ENCODE data around the gene ATP6V0B.

ATP6V0B gene

DNA sequence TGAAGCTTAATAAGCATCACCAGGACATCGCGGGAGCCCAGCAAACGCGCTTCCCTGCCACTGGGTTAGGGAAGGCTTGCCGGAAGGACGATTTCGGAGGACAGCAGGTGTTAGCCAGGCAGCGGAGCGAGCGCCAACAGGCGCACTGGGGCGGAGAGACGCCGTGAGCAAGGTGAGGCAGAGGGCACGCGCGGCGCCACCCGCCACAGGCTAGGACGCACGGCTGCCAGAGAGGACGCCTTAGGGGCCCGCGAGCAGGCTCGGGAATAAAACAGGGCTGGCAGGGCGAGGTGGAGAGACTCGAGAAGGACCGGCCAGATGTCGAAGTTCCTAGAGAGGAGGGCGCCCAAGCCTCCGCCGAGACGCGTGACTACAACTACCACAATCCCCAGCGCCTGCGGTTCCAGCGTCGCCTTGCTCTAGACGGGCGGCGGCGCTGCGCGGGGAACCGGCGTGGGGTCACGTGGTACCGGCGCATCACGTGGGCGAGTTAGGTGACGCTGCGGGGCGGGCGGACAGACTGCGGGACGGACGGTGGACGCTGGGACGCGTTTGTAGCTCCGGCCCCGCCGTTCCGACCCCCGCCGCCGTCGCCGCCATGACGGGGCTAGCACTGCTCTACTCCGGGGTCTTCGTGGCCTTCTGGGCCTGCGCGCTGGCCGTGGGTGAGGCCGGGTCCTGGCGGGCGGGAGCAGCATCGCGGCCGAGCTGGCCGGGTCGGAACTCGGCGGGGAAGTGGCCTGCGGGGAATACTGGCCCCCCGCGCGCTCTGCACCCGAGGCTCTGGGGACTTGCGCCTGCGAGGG, at the start of gene ATP6V0B:
TSS of gene ATP6V0B (plus strand) at position 518 of the 806 bp plus-strand sequence. CDS start at position 599, 81 bp downstream.
- DNase-seq, result peak; percentile 93

DNA sequence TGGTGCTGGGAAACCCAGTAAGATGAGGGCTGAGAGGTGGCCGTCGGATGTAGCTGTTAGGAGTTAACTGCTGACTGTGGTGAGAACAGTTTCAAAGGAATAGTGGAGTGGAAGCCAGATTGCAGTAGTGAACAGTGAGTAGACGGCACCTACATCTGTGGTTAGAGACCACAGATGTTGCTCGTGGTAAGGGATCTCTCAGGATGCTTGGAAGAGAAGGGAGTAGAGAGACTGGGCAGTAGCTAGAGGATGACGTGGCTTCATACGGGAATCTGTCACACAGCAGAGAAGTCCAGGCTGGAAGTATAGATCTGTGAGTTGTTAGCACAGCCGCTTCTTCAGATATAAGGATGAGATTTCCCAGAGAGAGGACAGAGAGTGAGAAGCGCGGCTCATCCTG, 48.9 kb upstream of the ATP6V0B start:
- DNase-seq, result peak; percentile 32

DNA sequence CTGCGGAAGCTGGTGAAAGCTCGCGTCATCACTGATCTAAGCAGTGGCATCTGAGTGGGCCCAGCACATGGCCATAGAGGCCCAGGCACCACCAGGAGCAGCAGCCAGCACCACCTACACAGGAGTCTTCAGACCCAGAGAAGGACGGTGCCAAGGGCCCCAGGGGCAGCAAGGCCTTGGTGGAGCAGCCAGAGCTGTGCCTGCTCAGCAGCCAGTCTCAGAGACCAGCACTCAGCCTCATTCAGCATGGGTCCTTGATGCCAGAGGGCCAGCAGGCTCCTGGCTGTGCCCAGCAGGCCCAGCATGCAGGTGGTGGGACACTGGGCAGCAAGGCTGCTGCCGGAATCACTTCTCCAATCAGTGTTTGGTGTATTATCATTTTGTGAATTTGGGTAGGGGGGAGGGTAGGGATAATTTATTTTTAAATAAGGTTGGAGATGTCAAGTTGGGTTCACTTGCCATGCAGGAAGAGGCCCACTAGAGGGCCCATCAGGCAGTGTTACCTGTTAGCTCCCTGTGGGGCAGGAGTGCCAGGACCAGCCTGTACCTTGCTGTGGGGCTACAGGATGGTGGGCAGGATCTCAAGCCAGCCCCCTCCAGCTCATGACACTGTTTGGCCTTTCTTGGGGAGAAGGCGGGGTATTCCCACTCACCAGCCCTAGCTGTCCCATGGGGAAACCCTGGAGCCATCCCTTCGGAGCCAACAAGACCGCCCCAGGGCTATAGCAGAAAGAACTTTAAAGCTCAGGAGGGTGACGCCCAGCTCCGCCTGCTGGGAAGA, 44.4 kb upstream of the ATP6V0B start:
- DNase-seq, result no peak

DNA sequence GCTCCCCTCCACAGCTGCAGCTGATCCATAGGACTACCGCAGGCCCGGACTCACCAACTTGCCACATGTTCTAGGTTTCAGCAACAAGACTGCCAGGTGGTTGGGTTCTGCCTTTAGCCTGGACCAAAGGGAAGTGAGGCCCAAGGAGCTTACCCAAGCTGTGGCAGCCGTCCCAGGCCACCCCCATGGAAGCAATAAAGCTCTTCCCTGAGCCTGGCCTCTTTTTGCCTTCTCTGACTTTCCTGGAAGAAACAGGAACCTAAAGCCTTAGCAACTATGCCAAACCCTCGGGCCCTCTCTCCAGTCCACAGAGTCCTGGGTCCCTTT, 43.8 kb upstream of the ATP6V0B start:
- no peak for DNase-seq

DNA sequence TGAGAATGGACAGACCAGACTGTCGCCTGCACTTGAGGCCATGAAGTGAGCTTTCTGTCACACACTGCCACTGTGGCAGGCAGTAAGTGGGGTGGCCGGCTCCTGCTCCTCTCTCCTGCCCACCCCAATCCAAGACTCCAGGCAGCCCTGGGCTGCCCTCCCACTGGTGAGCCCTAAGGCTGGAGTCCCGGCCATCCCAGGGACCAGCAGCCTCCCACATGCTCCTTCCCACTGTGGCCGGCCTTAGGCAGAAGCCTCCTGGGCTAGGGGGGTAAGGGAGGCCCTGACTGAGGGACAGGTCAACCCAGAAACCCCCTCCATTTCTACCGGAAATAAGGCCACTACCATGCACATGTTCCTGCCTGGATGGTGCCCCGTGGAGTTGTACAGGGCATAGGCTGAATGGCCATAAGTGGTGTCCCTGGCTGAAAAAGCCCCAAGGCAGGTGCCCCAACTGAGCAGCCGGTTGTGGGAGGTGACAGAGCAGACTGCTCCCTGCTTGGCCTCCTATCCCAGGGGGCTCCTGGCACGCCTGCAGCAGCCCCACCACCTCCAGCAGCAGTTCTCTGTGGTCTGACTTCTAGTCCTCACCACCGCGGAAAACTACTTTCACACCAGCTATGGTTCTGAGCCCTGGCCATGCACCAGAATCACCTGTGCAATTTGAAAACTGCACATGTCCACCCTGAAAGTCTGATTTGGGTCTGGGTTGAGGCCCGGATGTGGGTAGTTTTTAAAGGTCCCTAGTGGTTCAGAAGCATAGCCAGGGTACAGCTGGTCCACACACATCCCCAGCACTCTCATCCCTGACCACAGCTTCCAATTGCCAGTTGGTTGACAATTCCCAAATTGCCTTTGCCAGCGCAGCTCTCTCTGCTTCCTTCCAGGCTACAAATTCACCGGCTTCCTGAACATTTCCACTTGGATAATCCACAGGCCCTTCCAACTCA, 42.8 kb upstream of the ATP6V0B start:
- DNase-seq, result no peak

DNA sequence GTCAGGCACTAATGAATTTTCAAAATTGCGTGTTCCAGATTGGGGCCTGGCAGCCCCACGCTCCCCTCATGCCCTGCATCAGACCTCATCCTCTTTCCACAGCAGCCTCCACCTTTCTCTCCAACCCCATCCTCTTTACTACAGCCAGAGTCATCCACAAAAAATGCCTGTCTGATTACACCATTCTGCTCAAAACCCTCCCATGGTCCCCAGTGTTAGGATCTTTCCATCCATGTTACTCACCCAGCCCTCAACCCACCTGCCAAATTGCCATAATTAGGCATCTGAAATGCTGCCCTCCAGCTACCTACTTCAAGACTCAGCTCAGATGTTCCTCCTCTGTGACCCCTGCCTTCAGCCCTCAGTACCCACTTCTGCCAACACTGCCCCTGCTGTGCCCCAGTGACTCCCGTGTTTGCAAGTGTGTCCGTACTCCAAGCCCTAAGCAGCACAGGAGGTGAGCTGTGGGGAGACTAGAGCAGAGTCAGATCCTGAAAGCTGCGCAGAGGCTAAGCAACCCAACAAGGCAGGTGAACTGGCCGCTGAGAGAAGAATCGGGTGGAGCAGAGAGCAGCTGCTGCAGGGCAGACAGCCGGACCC, 41.9 kb upstream of the ATP6V0B start:
- peak; percentile 77 for DNase-seq

DNA sequence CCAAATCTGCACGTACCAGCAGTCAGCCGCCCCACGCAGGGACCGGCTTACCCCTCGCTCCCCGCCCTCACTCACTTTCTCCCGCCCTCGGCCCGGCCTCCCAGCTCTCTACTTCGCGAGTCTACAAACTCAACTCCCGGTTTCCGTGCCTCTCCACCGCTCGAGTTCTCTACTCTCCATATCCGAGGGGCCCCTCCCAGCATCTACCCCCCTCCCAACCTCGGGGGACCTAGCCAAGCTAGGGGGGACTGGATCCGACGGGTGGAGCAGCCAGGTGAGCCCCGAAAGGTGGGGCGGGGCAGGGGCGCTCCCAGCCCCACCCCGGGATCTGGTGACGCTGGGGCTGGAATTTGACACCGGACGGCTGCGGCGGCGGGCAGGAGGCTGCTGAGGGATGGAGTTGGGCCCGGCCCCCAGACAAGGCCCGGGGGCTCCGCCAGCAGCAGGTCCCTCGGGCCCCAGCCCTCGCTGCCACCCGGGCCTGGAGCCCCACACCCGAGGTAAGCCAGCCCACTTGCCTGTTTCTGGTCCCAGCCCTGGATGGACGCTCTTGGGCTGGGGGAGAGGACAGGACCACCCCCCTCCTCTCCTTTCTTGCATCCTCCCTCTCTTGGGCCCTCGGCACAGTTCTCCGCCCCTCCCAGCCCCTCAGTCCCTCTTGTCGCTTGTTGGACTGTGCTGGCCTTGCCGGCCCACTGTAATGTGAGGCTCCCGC, 41.2 kb upstream of the ATP6V0B start, which contains the start of gene ARTN:
TSS of gene ARTN (plus strand) at position 416 of the 715 bp plus-strand sequence. CDS start 1,856 bp downstream, outside the sequence.
- no peak for DNase-seq

DNA sequence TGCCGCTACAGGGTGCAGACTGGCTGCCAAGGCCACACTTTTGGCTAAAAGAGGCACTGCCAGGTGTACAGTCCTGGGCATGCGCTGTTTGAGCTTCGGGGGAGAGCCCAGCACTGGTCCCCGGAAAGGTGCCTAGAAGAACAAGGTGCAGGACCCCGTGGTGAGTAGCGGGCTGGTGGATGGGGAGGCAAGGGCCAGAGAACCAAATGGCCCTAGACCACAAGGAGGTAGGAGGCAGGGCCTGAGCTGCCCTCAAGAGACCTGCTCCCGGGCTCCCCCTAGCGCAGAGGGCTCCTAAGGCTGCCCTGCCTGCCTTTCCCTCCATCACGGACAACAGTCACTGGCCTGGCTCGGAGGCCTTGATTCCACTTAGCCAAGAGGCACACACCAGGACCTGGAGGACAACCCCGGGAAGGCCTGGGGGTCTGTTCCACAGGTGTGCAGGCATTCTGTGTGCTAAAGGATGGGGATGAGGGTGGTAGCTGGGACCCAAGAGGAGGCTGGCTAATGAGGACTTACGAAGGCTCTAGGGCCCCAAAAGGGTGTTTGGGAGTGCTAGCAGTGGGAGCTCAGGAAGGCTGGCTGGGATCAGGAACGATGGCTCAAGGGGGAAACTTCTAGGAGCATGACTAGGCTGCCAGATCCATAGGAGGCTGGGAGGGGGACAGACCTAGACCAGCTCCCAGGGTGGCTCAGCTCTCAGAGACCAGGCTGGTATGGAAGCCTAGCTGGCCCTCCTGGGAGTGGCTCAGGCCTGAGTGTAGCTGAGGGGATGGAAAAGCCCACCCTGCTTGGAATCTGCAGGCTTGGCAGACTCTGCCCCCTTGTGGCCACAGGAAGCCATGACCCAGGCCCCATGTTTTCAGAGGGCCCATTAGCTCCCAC, 40.4 kb upstream of the ATP6V0B start:
- peak; percentile 65 for DNase-seq

DNA sequence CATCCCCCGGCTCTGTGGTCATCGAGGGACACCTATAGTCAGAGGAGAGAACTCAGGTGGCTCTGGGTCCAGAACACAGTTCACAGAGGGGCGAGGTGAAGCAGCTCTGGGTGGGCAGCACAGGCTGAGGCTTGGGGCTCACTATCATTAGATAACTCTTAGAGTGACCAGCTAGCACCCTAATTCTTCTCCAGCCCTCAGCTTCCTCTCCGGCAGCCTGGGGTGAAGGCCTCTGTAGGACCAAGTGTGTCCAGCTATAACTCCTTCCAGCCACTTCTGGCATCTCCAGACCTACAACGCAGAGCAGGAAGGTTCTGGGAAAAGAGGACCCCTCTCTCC, 39.8 kb upstream of the ATP6V0B start:
- DNase-seq, result no peak

DNA sequence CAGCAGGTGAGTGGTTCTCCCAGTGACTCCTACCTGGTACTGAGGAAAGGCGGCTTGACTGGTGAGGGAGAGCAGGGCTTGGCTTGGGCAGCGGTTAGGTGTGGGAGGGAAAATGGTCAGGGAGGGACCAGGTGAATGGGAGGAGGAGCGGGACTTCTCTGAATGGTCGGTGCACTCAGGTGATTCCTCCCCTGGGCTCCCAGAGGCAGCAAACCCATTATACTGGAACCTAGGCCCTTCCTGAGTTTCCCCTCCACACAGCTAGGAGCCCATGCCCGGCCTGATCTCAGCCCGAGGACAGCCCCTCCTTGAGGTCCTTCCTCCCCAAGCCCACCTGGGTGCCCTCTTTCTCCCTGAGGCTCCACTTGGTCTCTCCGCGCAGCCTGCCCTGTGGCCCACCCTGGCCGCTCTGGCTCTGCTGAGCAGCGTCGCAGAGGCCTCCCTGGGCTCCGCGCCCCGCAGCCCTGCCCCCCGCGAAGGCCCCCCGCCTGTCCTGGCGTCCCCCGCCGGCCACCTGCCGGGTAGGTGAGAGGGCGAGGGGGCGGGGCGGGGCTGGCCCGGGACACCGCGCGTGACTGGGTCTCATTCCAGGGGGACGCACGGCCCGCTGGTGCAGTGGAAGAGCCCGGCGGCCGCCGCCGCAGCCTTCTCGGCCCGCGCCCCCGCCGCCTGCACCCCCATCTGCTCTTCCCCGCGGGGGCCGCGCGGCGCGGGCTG, 38.9 kb upstream of the ATP6V0B start:
- DNase-seq, result no peak

DNA sequence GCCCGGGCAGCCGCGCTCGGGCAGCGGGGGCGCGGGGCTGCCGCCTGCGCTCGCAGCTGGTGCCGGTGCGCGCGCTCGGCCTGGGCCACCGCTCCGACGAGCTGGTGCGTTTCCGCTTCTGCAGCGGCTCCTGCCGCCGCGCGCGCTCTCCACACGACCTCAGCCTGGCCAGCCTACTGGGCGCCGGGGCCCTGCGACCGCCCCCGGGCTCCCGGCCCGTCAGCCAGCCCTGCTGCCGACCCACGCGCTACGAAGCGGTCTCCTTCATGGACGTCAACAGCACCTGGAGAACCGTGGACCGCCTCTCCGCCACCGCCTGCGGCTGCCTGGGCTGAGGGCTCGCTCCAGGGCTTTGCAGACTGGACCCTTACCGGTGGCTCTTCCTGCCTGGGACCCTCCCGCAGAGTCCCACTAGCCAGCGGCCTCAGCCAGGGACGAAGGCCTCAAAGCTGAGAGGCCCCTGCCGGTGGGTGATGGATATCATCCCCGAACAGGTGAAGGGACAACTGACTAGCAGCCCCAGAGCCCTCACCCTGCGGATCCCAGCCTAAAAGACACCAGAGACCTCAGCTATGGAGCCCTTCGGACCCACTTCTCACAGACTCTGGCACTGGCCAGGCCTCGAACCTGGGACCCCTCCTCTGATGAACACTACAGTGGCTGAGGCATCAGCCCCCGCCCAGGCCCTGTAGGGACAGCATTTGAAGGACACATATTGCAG, 38.2 kb upstream of the ATP6V0B start:
- no peak for DNase-seq

DNA sequence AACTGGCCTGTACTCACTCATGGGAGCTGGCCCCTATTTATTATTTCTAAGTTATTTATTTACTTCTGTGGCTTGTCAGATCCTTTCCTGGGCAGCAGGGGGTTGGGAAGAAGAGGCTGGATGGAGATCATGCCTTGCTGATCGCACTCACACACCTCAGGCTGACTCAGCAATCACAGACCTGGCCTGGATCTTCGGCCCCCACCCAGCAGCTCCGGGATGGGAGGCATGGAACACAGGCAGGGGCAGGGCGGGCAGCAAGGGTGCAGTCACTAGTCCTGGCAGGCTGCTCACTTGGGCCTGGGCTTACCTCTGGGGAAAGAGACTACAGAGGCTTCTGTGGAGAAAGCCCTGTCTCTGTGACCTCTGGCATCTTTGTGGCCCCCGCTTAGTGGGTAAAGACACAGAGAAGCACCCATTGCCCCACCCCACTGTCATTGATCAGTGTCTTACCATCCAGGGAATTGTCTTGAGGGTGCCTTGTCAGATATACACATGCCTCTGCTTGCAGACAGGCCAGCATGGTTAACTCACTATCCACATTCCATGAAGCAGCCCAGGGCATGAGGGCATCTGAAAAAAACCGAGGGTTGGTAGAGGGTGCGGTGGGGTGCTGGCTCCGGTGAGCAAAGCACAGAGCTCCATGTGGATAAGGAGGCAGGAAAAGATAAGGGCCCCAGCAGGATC, 37.4 kb upstream of the ATP6V0B start:
- DNase-seq, result no peak

DNA sequence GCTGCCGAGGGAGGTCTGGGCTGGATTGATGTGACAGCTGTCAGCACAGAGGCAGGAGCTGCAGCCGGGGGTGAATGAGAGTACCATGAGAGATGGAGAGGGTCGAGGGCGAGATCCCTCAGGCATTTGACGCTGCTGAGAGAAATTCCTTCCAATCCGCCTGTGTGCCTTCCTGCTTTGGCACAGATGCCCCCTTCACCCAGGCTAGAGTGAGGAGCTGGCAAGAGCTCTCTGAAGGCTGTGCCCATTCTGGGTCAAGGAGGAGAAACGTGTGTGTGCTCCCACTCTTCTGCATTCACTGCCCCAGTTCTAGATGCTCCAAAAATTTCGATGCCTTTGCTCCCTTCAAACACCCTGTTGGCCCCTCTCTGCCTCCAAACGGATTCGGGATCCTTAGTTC, 36.4 kb upstream of the ATP6V0B start:
- no peak for DNase-seq

DNA sequence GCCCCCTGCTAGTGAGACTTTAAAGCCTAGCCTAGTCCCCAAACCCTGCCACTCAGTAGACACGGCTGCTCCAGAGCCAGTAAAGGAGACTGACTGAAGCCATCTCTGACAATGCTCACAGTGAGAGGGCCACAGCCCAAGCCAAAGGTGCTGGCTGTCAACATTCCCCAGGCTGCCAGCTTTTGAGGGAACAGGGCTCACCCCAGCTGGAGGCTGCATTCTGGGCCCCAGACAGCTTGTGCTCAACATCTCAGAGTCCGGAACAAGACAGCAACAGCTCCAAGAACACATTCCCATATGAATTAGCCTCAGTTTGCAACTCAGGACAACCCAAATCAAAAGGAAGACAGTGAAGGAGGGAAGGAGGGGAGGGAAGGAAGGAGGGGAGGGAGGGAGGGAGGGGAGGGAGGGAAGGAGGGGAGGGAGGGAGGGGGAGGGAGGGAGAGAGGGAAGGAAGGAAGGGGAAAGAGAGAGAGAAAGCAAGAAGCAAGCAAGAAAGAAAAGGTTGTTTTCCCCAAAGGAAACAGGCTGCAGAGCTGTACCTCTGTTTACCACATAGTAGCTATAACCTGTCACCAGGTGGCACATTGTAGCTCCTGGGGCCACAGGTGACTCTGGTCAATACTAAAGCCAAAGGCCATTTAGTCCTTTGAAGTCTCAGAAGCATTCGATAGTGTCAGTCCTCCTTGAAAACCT, 35.7 kb upstream of the ATP6V0B start:
- DNase-seq, result no peak

DNA sequence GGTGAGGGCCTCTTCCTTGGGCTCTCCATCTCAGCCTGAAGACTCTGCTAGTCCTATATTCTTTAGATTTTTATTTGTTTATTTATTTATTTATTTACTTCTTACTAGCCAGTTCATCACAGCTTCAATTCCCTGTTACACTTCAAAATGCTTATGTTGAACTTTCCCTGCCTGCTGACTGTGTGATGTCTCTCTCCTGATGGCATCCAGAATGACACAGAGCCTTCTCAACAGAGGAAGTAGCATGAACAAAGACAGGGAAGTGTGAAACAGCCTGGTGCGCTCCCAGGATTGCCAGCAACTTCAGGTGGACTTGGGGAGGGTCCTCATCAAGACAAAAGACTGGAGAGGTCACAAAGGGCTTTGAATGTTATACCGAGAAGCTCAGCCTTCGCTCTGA, 32.3 kb upstream of the ATP6V0B start:
- DNase-seq, result no peak

DNA sequence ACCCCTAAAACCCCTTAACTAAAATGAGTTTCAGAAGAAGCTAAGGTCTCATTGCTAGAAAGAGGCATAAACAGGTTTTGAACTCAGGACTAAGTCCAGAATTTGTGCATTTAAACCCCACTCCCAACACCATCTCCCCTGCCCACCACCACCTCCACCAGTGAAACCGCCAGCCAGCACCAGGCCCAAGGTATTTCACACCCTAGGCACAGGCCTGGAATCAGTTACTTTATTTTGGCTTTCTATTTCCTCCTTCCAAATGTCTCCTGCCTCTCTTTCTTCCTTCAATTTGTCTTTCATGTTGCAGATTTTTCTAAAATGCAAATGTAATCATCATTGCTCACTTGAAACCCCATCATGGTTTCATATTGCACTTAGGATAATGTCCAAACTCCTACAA, 29.9 kb upstream of the ATP6V0B start:
- no peak for DNase-seq

DNA sequence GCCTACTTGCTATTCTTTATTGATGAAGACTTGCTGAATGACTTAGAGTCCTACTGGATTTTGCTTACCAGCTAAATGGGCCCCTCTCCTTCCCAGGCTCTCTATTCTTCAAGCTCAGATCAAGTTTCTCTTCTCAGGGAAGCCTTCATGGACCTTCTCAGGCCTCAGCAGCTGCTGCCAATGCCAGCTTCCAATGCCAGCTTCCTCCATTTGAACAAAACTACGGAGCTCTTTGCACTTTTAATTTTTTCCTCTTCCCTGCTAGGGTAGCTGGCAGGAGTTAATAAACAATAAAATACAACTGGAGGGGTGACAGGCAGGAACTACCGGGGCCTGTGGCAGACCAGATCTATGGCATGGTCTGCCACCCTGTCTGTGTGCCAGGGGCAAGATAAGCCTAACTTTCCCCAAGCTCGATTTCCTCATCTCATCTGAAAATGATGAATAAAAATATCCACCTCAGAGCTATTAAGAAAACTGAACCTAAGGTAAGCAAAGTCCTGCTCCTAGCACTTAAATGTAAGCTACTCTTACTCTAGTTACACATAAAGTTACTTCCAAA, 29.0 kb upstream of the ATP6V0B start:
- DNase-seq, result no peak
